Panc1 (cell line): ENCODE results near the gene HNF1A. TPM values are rescaled to one million over a fixed set of nuclear protein-coding genes. Genes with fewer than 3 reads are reported as not detected.

Experiments
- ATAC-seq: fragments of 200-7000 bp; cut with Tn5 transposase; 2 replicates; pipeline ENCODE4 v1.9.1; 2020; ENCODE audit warnings: mild to moderate bottlenecking, moderate library complexity
- BruUV-seq: library from RNA; stranded (reverse); fragments of 400-500 nt; replicated peaks from 2 replicates; lab custom pipeline; 2021; lab: Mats Ljungman, UMichigan
- CTCF ChIA-PET: fragments of 300-600 bp; sonication (Branson Sonifier 250); formaldehyde crosslinking; loops from one replicate; lab custom pipeline; 2022; ENCODE audit warnings: antibody characterized with exemption; lab: Charles Lee
- POLR2A ChIA-PET: fragments of 300-600 bp; sonication (Branson Sonifier 250); formaldehyde crosslinking; loops from one replicate; lab custom pipeline; 2022; ENCODE audit warnings: antibody characterized with exemption; lab: Charles Lee
- DNase-seq: peaks from one replicate; pipeline ENCODE4 v3.0.0-alpha.2; 2010; ENCODE audit warnings: low read depth, low spot score
- H3K27ac ChIP-seq: 2 replicates; pipeline ENCODE4 v1.5.1; 2011; ENCODE audit warnings: mild to moderate bottlenecking, low read length, inconsistent platforms
- H3K27me3 ChIP-seq: fragments of 200-500 bp; sonication (Bioruptor generic); 2 replicates; pipeline ENCODE4 v1.6.0; 2014; ENCODE audit warnings: low read length, inconsistent platforms; ENCODE audit not compliant: control insufficient read depth, insufficient read depth
- H3K36me3 ChIP-seq: fragments of 200-500 bp; sonication (Bioruptor generic); 2 replicates; pipeline ENCODE4 v1.5.1; 2014; ENCODE audit warnings: inconsistent platforms, mild to moderate bottlenecking, low read length, moderate library complexity; ENCODE audit not compliant: control insufficient read depth, insufficient read depth
- H3K4me1 ChIP-seq: 2 replicates; pipeline ENCODE4 v1.5.1; 2011; ENCODE audit warnings: inconsistent platforms, mild to moderate bottlenecking, low read length, moderate library complexity; ENCODE audit not compliant: control insufficient read depth, insufficient read depth
- H3K4me3 ChIP-seq, 2 experiments: 2 replicates each; pipeline ENCODE4 v1.5.1; 2011 to 2012; ENCODE audit warnings: low read depth in 2 of 2, low read length in 2 of 2, mild to moderate bottlenecking in 2 of 2, inconsistent platforms in 1 of 2, moderate library complexity in 1 of 2
- H3K9me3 ChIP-seq: fragments of 200-500 bp; sonication (Bioruptor generic); 2 replicates; pipeline ENCODE4 v1.5.1; 2014; ENCODE audit warnings: low read depth, mild to moderate bottlenecking, inconsistent platforms, low read length, moderate library complexity; ENCODE audit not compliant: control insufficient read depth, insufficient read depth
- CTCF ChIP-seq: fragments of 450-650 bp; IDR thresholded peaks from 2 replicates; pipeline ENCODE4 v1.5.1; 2017; ENCODE audit warnings: mild to moderate bottlenecking
- POLR2AphosphoS5 ChIP-seq: IDR thresholded peaks from 2 replicates; pipeline ENCODE4 v1.6.1; 2012; ENCODE audit warnings: mild to moderate bottlenecking, low read depth, low read length, moderate library complexity
- REST ChIP-seq, 2 experiments: IDR thresholded peaks; 2 replicates each; pipeline ENCODE4 v1.6.1; 2011 to 2012; ENCODE audit warnings: low read depth in 2 of 2, control low read depth in 1 of 2, low read length in 1 of 2, mild to moderate bottlenecking in 1 of 2, moderate library complexity in 1 of 2; ENCODE audit not compliant: insufficient read depth in 1 of 2
- SIN3A ChIP-seq: IDR thresholded peaks from 2 replicates; pipeline ENCODE4 v1.6.1; 2012; ENCODE audit warnings: low read depth, mild to moderate bottlenecking, low read length, moderate library complexity, borderline replicate concordance; ENCODE audit not compliant: insufficient read depth
- TCF7L2 ChIP-seq: IDR thresholded peaks from 2 replicates; pipeline ENCODE4 v1.6.1; 2011; ENCODE audit warnings: mild to moderate bottlenecking, low read depth, low read length, inconsistent platforms
- in situ Hi-C: cut with HindIII; loops from 2 replicates; pipeline ENCODE4 v1.10.0; 2016; ENCODE audit warnings: low sequenced_read_pairs, low pct_unique_long_range_greater_than_20kb
- intact Hi-C: fragments of 100-400 bp; cut with micrococcal nuclease; formaldehyde crosslinking; loops from one replicate; pipeline ENCODE4 v1.10.0; 2022; ENCODE audit not compliant: unreplicated experiment
- total RNA-seq: library from RNA; stranded (reverse); gene quantifications from one replicate; pipeline ENCODE4 v1.2.1, GENCODE V29; 2021; ENCODE audit not compliant: unreplicated experiment

HNF1A gene
- total RNA-seq, 1 experiment from 2014 or later, result 0.26 TPM

GRCh38 chr12:120970310-120970709, 8.0 kb upstream of the HNF1A start:
- TF ChIP-seq TCF7L2 (no peak), REST (IDR thresholded peaks at IDR 0.05; ENCODE audit: insufficient read depth in 1 of 2, low read depth in 2 of 2, low read length in 1 of 2) (no peak), SIN3A (no peak), CTCF (no peak), POLR2AphosphoS5 (no peak)

DNA sequence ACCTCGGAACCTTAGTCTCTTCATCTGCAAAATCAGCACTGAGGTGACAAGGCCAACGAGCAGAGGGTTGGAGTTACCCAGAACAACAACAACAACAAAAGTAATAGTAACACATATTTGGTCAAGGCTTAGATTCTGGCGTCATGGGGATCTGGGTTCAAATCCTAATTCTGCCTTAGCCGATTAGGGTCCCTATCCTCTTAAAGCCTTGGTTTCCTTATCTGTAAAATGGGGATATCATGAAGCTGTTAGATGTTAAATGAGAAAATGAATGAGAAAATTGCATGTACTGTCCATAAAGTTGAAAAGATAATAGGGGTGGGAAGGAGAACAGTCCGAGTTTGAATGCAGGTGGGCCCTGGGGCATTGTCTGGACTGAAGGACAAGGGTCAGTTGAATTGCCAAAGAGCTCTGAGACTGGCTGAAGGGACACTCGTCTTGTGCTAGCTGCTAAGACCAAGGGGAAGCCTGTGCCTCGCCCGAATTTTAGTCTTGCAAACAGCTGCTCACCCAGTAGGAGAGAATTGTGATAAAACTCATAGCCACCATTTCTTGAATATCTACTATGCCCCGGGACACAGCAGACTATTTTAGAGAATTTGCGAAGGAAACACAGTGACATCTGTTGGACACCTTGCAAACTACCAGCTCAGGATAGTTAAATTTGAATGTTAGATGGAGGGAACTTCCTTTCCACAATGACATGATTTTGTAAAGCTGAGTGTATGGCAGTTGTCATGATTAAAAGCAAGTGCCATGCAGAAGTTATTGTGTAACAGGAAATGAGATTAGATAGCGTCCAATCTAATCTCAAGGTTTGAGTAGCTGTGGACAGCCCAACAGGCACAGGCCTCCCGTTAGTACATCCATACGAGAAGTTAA, 6.8 kb upstream of the HNF1A start:
- H3K9me3 ChIP-seq, result no peaks in the 10 kb centered on the region
- in situ Hi-C loops, result no loop called here
- TF ChIP-seq REST (IDR thresholded peaks at IDR 0.05; ENCODE audit: insufficient read depth in 1 of 2, low read depth in 2 of 2, low read length in 1 of 2) (no peak), POLR2AphosphoS5 (no peak), TCF7L2 (no peak), SIN3A (no peak), CTCF (no peak; the same call in none of the 2 replicates)
- peak; percentile 52 for DNase-seq
- POLR2A ChIA-PET, result interaction anchor here (0.7 kb wide), 1 partner anchor 14 kb away, joined by 5 read pairs; no protein-coding TSS in a partner anchor
- CTCF ChIA-PET, result interaction anchor here (0.6 to 1.2 kb wide), 10 partner anchors 35 to 322 kb away, joined by 3 to 6 read pairs (median 4); no protein-coding TSS in a partner anchor
- intact Hi-C loops, result loop anchor here (5.0 to 10.0 kb wide), 3 partner anchors 114 to 389 kb away; partner anchors contain the start of gene POP5
- no peak overlapping the region for H3K27ac ChIP-seq
- ATAC-seq, result peak; percentile 89
- peaks cover 4% of the 10 kb centered on the region; the same call in 1 of the 2 replicates for H3K4me1 ChIP-seq
- H3K36me3 ChIP-seq, result no peaks in the 10 kb centered on the region
- no peak overlapping the region for H3K4me3 ChIP-seq
- no TSS peak for BruUV-seq
- H3K27me3 ChIP-seq, result no peaks in the 10 kb centered on the region

More at GRCh38 chr12:120970310-120970709, 8.0 kb upstream of the HNF1A start:
- POLR2A ChIA-PET, result no interaction called here
- Histone ChIP-seq H3K36me3 (no peaks in the 10 kb centered on the region), H3K27ac (no peak overlapping the region), H3K4me3 (no peak overlapping the region), H3K9me3 (no peaks in the 10 kb centered on the region), H3K27me3 (no peaks in the 10 kb centered on the region), H3K4me1 (peaks cover 4% of the 10 kb centered on the region; the same call in 1 of the 2 replicates)
- intact Hi-C loops, result loop anchor here (5.0 to 10.0 kb wide), 3 partner anchors 113 to 388 kb away; partner anchors contain the start of gene POP5
- CTCF ChIA-PET, result no interaction called here
- no peak for ATAC-seq
- no peak for DNase-seq
- in situ Hi-C loops, result no loop called here
- no TSS peak for BruUV-seq
